ENCODE measurements around the gene B3GALT4.

Gene B3GALT4

GRCh38 chr6:33288921-33289783 lies 12.2 kb downstream of the B3GALT4 start, which contains the start of the genes PFDN6 and WDR46:
Gene PFDN6 (plus strand): TSS chr6:33289601. CDS start chr6:33289857, 256 bp downstream.
Gene WDR46 (minus strand): TSS chr6:33289239. CDS start chr6:33289170, 69 bp downstream.
- peak; percentile 31 for FAIRE-seq

GRCh38 chr6:33289784-33290315 lies 12.9 kb downstream of the B3GALT4 start:
- DNase-seq (ENCODE audit: insufficient read length, low spot score) (no peak), FAIRE-seq (no peak)

More at GRCh38 chr6:33288921-33289783, 12.2 kb downstream of the B3GALT4 start, which contains the start of the genes PFDN6 and WDR46:
- peak; percentile 96 for DNase-seq (ENCODE audit: insufficient read length, low spot score)

GRCh38 chr6:33290459-33290858 lies 13.5 kb downstream of the B3GALT4 start:
- DNase-seq (ENCODE audit: insufficient read length, low spot score) (no peak), FAIRE-seq (no peak)

- FAIRE-seq (no peak), DNase-seq (ENCODE audit: insufficient read length, low spot score) (no peak)
These were observed 16.2 kb downstream of the B3GALT4 start for GRCh38 chr6:33292996-33293682.

- DNase-seq (ENCODE audit: insufficient read length, low spot score) (no peak), FAIRE-seq (no peak)
These were observed 17.3 kb downstream of the B3GALT4 start for GRCh38 chr6:33294086-33294823.

- DNase-seq (ENCODE audit: insufficient read length, low spot score) (no peak), FAIRE-seq (no peak)
These were observed 18.9 kb downstream of the B3GALT4 start for GRCh38 chr6:33295621-33296369.

- no peak for DNase-seq (ENCODE audit: insufficient read length, low spot score)
- FAIRE-seq = no peak
These were observed 20.0 kb downstream of the B3GALT4 start for GRCh38 chr6:33296797-33297405.

- FAIRE-seq (no peak), DNase-seq (ENCODE audit: insufficient read length, low spot score) (no peak)
These were observed 20.6 kb downstream of the B3GALT4 start for GRCh38 chr6:33297406-33297955.

- DNase-seq (ENCODE audit: insufficient read length, low spot score) (no peak), FAIRE-seq (no peak)
These were observed 21.2 kb downstream of the B3GALT4 start for GRCh38 chr6:33297956-33298772.

GRCh38 chr6:33298773-33299236 lies 21.9 kb downstream of the B3GALT4 start, which contains the start of gene RGL2:
Gene RGL2 (minus strand): TSS chr6:33298942. CDS start chr6:33298610, 332 bp downstream.
- no peak for DNase-seq (ENCODE audit: insufficient read length, low spot score)
- FAIRE-seq = no peak

- DNase-seq (ENCODE audit: insufficient read length, low spot score) (peak; percentile 83), FAIRE-seq (peak; percentile 52)
These were observed 22.5 kb downstream of the B3GALT4 start for GRCh38 chr6:33299237-33299944.

- no peak for FAIRE-seq
- no peak for DNase-seq (ENCODE audit: insufficient read length, low spot score)
These were observed 25.0 kb downstream of the B3GALT4 start for GRCh38 chr6:33301877-33302276.

GRCh38 chr6:33304216-33304615 lies 27.3 kb downstream of the B3GALT4 start:
- DNase-seq (ENCODE audit: insufficient read length, low spot score) = no peak
- no peak for FAIRE-seq

GRCh38 chr6:33305052-33305451 lies 28.1 kb downstream of the B3GALT4 start:
- FAIRE-seq (no peak), DNase-seq (ENCODE audit: insufficient read length, low spot score) (no peak)

GRCh38 chr6:33306356-33306755 lies 29.4 kb downstream of the B3GALT4 start:
- no peak for FAIRE-seq

GRCh38 chr6:33312361-33313104 lies 35.6 kb downstream of the B3GALT4 start:
- DNase-seq (ENCODE audit: insufficient read length, low spot score) = peak; percentile 84
- FAIRE-seq = no peak

More at GRCh38 chr6:33306356-33306755, 29.4 kb downstream of the B3GALT4 start:
- DNase-seq (ENCODE audit: insufficient read length, low spot score) = no peak

All from HTR-8/SVneo (cell line).